Keratinocyte (primary cell): ENCODE results near the gene DAPK3. TPM values are rescaled to one million over a fixed set of nuclear protein-coding genes. Genes with fewer than 3 reads are reported as not detected.
A peak's percentile ranks its signal among the peaks of the same experiment; 100 is the strongest.

Experiments used
- DNase-seq: peaks from one replicate; pipeline ENCODE4 v3.0.0-alpha.2; 2011; ENCODE audit warnings: low read depth, missing footprints, low spot score
- FAIRE-seq: peaks from 2 replicates; lab custom pipeline; 2011; peaks lifted over from hg19 to GRCh38; lab: Jason Lieb, UNC
- H2AFZ ChIP-seq: 2 replicates; pipeline ENCODE4 v1.6.0; 2012; ENCODE audit warnings: low read length, control low read depth, inconsistent platforms; ENCODE audit not compliant: control insufficient read depth
- H3K27ac ChIP-seq: 2 replicates; pipeline ENCODE4 v1.5.1; 2011; ENCODE audit warnings: low read length; ENCODE audit not compliant: control insufficient read depth, insufficient read depth
- H3K27me3 ChIP-seq: 3 replicates; pipeline ENCODE4 v1.6.0; 2011; ENCODE audit warnings: low read length; ENCODE audit not compliant: control insufficient read depth, insufficient read depth; ENCODE audit errors: extremely low read depth
- H3K36me3 ChIP-seq, 2 experiments: 2 replicates in 1 of 2; 3 replicates in 1 of 2; pipeline ENCODE4 v1.5.1; 2011; ENCODE audit warnings: low read length in 2 of 2, mild to moderate bottlenecking in 1 of 2; ENCODE audit not compliant: control insufficient read depth in 2 of 2, insufficient read depth in 2 of 2; ENCODE audit errors: extremely low read depth in 1 of 2
- H3K4me1 ChIP-seq: 3 replicates; pipeline ENCODE4 v1.5.1; 2011; ENCODE audit warnings: low read length; ENCODE audit not compliant: control insufficient read depth, insufficient read depth; ENCODE audit errors: extremely low read depth
- H3K4me2 ChIP-seq: 3 replicates; pipeline ENCODE4 v1.6.0; 2011; ENCODE audit warnings: low read depth, low read length; ENCODE audit not compliant: control insufficient read depth, insufficient read depth; ENCODE audit errors: extremely low read depth
- H3K4me3 ChIP-seq, 3 experiments: fragments of 200-600 bp in 1 of 3; sonication (generic) in 1 of 3; 2 replicates in 2 of 3; 3 replicates in 1 of 3; pipeline ENCODE4 v1.5.1; 2011 to 2016; ENCODE audit warnings: low read length in 3 of 3, mild to moderate bottlenecking in 3 of 3, control low read depth in 2 of 3, inconsistent platforms in 1 of 3, low read depth in 1 of 3, mixed read lengths in 1 of 3, mixed run types in 1 of 3, moderate library complexity in 1 of 3; ENCODE audit not compliant: control insufficient read depth in 2 of 3, insufficient read depth in 2 of 3; ENCODE audit errors: extremely low read depth in 1 of 3
- H3K79me2 ChIP-seq: 2 replicates; pipeline ENCODE4 v1.6.0; 2012; ENCODE audit warnings: low read length; ENCODE audit not compliant: control insufficient read depth, insufficient read depth
- H3K9ac ChIP-seq: 3 replicates; pipeline ENCODE4 v1.6.0; 2011; ENCODE audit warnings: low read length; ENCODE audit not compliant: control insufficient read depth, insufficient read depth; ENCODE audit errors: extremely low read depth
- H3K9me1 ChIP-seq: 3 replicates; pipeline ENCODE4 v1.6.0; 2011; ENCODE audit warnings: low read length; ENCODE audit not compliant: control insufficient read depth, insufficient read depth; ENCODE audit errors: extremely low read depth
- H3K9me3 ChIP-seq: 2 replicates; pipeline ENCODE4 v1.5.1; 2012; ENCODE audit warnings: low read depth, low read length; ENCODE audit not compliant: control insufficient read depth
- H4K20me1 ChIP-seq: 3 replicates; pipeline ENCODE4 v1.6.0; 2011; ENCODE audit warnings: low read length; ENCODE audit not compliant: control insufficient read depth, insufficient read depth; ENCODE audit errors: extremely low read depth
- EZH2 ChIP-seq: IDR thresholded peaks from one replicate; pipeline ENCODE4 v1.6.1; 2012; ENCODE audit warnings: inconsistent platforms, mild to moderate bottlenecking, low read length, moderate library complexity
- dilution Hi-C: fragments of 300-500 bp; cut with MboI; formaldehyde crosslinking; loops from one replicate; pipeline ENCODE4 v1.7.0; 2020; ENCODE audit warnings: low sequenced_read_pairs; ENCODE audit not compliant: extremely low pct_ligation_motif_present
- polyA plus RNA-seq, 5 experiments: library from polyadenylated mRNA; depleted of rRNA in 3 of 5; stranded (reverse) in 3 of 5; stranded (forward) in 1 of 5; unstranded in 1 of 5; fragments of >200 nt; gene quantifications; 1 replicate in 1 of 5; 2 replicates in 3 of 5; 3 replicates in 1 of 5; pipeline versions ENCODE4 v1.2.1 to v1.2.3, GENCODE V29; 2011 to 2012; ENCODE audit warnings: missing spikeins in 2 of 5, low read depth in 1 of 5, low replicate concordance in 1 of 5
- TF ChIP-seq, protein P1 (sequence below), 3 experiments: IDR thresholded peaks in 1 of 3; conservative IDR thresholded peaks in 1 of 3; optimal IDR thresholded peaks in 1 of 3; 2 replicates in 2 of 3; 3 replicates in 1 of 3; pipeline versions ENCODE3 to v1.5.1; 2011; ENCODE audit warnings: low read length in 3 of 3, mild to moderate bottlenecking in 3 of 3, moderate library complexity in 2 of 3, control low read depth in 1 of 3, inconsistent platforms in 1 of 3; ENCODE audit not compliant: insufficient read depth in 2 of 3; ENCODE audit errors: extremely low read depth in 1 of 3

DAPK3 gene
- polyA plus RNA-seq, 1 donor (not counting 4 experiments of a cell fraction or from before 2014, with no cell fraction given): 57.3 TPM

DNA sequence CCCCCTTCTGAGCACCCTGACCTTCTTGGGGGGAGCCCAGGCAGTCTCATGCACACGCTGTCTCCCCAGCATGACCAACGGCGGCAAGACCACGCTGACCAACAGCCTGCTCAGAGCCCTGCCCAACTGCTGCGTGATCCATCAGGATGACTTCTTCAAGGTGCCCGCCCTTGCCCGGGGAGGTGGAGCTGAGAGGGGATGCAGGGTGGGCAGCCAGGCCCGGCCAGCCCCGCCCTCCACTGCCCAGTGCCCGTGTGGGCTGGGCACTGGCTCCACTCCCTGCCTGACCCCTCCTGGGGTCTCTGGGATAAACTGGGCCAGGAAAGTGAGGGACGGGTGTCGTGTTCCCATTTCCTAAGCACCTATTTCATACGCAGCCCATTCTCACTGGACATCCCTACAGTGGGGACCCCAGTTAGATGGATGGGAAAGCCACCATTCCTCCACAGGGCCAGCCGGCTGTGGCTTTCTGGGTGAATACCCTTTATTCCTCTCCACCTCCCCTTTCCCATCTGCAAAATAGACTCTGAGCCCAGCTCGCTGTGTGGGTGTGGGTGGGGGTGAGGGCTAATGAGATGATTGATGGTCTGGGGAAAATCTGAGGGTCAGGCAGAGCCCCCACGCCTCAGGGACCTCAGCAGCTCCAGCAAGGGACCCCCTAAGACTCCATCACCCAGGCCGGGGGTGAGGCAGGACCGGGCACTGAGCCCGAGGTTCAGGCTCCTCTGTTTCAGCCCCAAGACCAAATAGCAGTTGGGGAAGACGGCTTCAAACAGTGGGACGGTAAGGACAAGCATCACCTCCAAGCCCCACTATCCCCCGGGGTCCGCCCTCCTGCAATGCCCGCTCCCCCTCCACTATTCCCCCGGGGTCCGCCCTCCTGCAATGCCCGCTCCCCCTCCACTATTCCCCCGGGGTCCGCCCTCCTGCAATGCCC lies 34.1 kb downstream of the DAPK3 start:
- Histone ChIP-seq H3K9me3 (no peaks in the 10 kb centered on the region), H3K36me3 (no peaks in the 10 kb centered on the region), H3K4me3 (no peak overlapping the region), H3K27ac (no peak overlapping the region), H4K20me1 (no peaks in the 10 kb centered on the region), H3K9me1 (no peaks in the 10 kb centered on the region), H3K27me3 (peaks cover 24% of the 10 kb centered on the region), H3K79me2 (no peaks in the 10 kb centered on the region), H2AFZ (no peak overlapping the region), H3K9ac (no peak overlapping the region), H3K4me2 (no peak overlapping the region), H3K4me1 (no peaks in the 10 kb centered on the region)
- DNase-seq (no peak), FAIRE-seq (no peak)
- TF ChIP-seq EZH2: no peak
- TF ChIP-seq, protein P1, sequence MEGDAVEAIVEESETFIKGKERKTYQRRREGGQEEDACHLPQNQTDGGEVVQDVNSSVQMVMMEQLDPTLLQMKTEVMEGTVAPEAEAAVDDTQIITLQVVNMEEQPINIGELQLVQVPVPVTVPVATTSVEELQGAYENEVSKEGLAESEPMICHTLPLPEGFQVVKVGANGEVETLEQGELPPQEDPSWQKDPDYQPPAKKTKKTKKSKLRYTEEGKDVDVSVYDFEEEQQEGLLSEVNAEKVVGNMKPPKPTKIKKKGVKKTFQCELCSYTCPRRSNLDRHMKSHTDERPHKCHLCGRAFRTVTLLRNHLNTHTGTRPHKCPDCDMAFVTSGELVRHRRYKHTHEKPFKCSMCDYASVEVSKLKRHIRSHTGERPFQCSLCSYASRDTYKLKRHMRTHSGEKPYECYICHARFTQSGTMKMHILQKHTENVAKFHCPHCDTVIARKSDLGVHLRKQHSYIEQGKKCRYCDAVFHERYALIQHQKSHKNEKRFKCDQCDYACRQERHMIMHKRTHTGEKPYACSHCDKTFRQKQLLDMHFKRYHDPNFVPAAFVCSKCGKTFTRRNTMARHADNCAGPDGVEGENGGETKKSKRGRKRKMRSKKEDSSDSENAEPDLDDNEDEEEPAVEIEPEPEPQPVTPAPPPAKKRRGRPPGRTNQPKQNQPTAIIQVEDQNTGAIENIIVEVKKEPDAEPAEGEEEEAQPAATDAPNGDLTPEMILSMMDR (optimal IDR thresholded peaks at IDR 0.05 in 1 of 3, IDR thresholded peaks at IDR 0.05 in 1 of 3, conservative IDR thresholded peaks at IDR 0.05 in 1 of 3; ENCODE audit: extremely low read depth in 1 of 3, insufficient read depth in 2 of 3, low read length in 3 of 3): no peak
- dilution Hi-C loops: no loop called here

GRCh38 chr19:3932931-3933810 lies 37.7 kb downstream of the DAPK3 start, which contains the start of gene NMRK2:
NMRK2 (plus strand) TSS chr19:3933069; CDS start chr19:3933672, 603 bp downstream.
- Histone ChIP-seq H4K20me1 (no peaks in the 10 kb centered on the region), H3K27ac (no peak within 1 kb of the TSS), H3K4me3 (no peak within 1 kb of the TSS), H3K9me3 (no peaks in the 10 kb centered on the region), H3K9ac (no peak within 1 kb of the TSS), H3K4me1 (no peaks in the 10 kb centered on the region), H2AFZ (no peak within 1 kb of the TSS), H3K79me2 (no peaks in the 10 kb centered on the region), H3K9me1 (no peaks in the 10 kb centered on the region), H3K36me3 (no peaks in the 10 kb centered on the region), H3K27me3 (peaks cover 27% of the 10 kb centered on the region), H3K4me2 (no peak within 1 kb of the TSS)
- FAIRE-seq (no peak), DNase-seq (no peak)
- dilution Hi-C loops: no loop called here
- TF ChIP-seq, protein P1 (optimal IDR thresholded peaks at IDR 0.05 in 1 of 3, IDR thresholded peaks at IDR 0.05 in 1 of 3, conservative IDR thresholded peaks at IDR 0.05 in 1 of 3; ENCODE audit: extremely low read depth in 1 of 3, insufficient read depth in 2 of 3, low read length in 3 of 3): no peak
- TF ChIP-seq EZH2: peak; percentile 38
